Measurements from ENCODE around the gene STPG1. TPM values are rescaled to one million over a fixed set of nuclear protein-coding genes. Genes with fewer than 3 reads are reported as not detected.

STPG1 gene
- total and polyA plus RNA-seq, 9 of the 15 experiments (the other 6 are each of a cell fraction or from before 2014, with no cell fraction given) = 5.0 to 11.9 (median 8.3) TPM

DNA sequence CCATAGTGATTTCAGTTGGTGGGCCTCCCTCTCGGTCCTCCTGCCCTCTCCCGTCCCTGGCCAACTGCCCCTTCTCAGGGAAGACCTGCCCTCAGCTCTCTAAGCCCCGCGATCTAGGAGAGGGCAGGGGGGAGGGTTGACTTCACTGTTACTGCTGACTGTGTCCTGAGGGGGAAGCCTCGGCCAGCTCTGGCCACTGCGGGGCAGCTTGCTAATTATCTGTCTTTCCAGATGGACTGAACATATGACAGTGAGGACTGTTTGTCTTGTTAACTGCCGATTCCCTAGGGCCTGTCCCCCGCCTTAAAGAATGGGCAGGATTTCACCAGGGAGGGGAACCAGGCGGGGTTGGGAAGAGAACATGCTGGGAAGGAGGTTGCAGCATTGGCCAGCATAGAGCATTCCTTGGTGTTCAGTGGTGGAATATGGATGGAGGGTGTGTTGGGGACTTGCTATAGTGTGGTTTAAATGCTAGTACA, 24.9 kb upstream of the STPG1 start (continued):
- no peak for TF ChIP-seq USF1 (CRISPR knock-in tag; IDR thresholded peaks at IDR 0.05)
- TF ChIP-seq ASH1L (IDR thresholded peaks at IDR 0.05; ENCODE audit: borderline replicate concordance, low read depth, partially characterized antibody) = no peak
- no peak for TF ChIP-seq E2F3 (CRISPR knock-in tag; IDR thresholded peaks at IDR 0.05)
- no peak for TF ChIP-seq TOE1 (IDR thresholded peaks at IDR 0.05; ENCODE audit: borderline replicate concordance)
- TF ChIP-seq TOE1 (CRISPR knock-in tag; IDR thresholded peaks at IDR 0.05; ENCODE audit: borderline replicate concordance, low read depth) = no peak
- TF ChIP-seq NCOA1 (IDR thresholded peaks at IDR 0.05; ENCODE audit: low read depth) = no peak
- TF ChIP-seq MIER1 (IDR thresholded peaks at IDR 0.05; ENCODE audit: low read depth) = no peak
- no peak for TF ChIP-seq GTF2E2 (tag; IDR thresholded peaks at IDR 0.05)
- TF ChIP-seq CBFA2T3 (IDR thresholded peaks at IDR 0.05) = peak; percentile 87
- no peak for TF ChIP-seq BRF1 (IDR thresholded peaks at IDR 0.05; ENCODE audit: borderline replicate concordance, extremely low read depth, insufficient read length)
- no peak for TF ChIP-seq ZSCAN29 (IDR thresholded peaks at IDR 0.05)
- no peak for TF ChIP-seq TCF7 (IDR thresholded peaks at IDR 0.05; ENCODE audit: borderline replicate concordance)
- TF ChIP-seq CBX1 (IDR thresholded peaks at IDR 0.05; ENCODE audit: low read depth) = no peak
- TF ChIP-seq L3MBTL2 (IDR thresholded peaks at IDR 0.05) = no peak
- TF ChIP-seq ZFPM2 (CRISPR knock-in tag; IDR thresholded peaks at IDR 0.05) = no peak
- no peak for TF ChIP-seq ZNF311 (CRISPR knock-in tag; IDR thresholded peaks at IDR 0.05)
- no peak for TF ChIP-seq ARID4B (CRISPR knock-in tag; IDR thresholded peaks at IDR 0.05)
- TF ChIP-seq RAD21 (CRISPR knock-in tag; conservative IDR thresholded peaks at IDR 0.05 in 1 of 2, IDR thresholded peaks at IDR 0.05 in 1 of 2) = peak; percentile 42 to 49
- TF ChIP-seq, protein P1, sequence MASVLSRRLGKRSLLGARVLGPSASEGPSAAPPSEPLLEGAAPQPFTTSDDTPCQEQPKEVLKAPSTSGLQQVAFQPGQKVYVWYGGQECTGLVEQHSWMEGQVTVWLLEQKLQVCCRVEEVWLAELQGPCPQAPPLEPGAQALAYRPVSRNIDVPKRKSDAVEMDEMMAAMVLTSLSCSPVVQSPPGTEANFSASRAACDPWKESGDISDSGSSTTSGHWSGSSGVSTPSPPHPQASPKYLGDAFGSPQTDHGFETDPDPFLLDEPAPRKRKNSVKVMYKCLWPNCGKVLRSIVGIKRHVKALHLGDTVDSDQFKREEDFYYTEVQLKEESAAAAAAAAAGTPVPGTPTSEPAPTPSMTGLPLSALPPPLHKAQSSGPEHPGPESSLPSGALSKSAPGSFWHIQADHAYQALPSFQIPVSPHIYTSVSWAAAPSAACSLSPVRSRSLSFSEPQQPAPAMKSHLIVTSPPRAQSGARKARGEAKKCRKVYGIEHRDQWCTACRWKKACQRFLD (CRISPR knock-in tag; IDR thresholded peaks at IDR 0.05) = no peak
- TF ChIP-seq MECOM (CRISPR knock-in tag; IDR thresholded peaks at IDR 0.05) = no peak
- no peak for TF ChIP-seq CBX5 (IDR thresholded peaks at IDR 0.05; ENCODE audit: borderline replicate concordance, low read depth)
- TF ChIP-seq TBP (optimal IDR thresholded peaks at IDR 0.05; ENCODE audit: low read depth, low read length) = no peak
- TF ChIP-seq, protein P2, sequence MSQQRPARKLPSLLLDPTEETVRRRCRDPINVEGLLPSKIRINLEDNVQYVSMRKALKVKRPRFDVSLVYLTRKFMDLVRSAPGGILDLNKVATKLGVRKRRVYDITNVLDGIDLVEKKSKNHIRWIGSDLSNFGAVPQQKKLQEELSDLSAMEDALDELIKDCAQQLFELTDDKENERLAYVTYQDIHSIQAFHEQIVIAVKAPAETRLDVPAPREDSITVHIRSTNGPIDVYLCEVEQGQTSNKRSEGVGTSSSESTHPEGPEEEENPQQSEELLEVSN (IDR thresholded peaks at IDR 0.05; ENCODE audit: borderline replicate concordance in 1 of 2, extremely low read depth in 1 of 2, insufficient read depth in 1 of 2, insufficient read length in 1 of 2, low read depth in 1 of 2, low read length in 1 of 2, poor library complexity in 1 of 2, severe bottlenecking in 1 of 2) = no peak
